Upper lobe of left lung (tissue), 6 donors: ENCODE data around the gene MYO5B. TPM values are rescaled to one million over a fixed set of nuclear protein-coding genes. Genes with fewer than 3 reads are reported as not detected.

ENCODE experiments used
- ATAC-seq, 2 donors: fragments of 200-7000 bp; cut with Tn5 transposase; one replicate each; pipeline ENCODE4 v1.9.1; 2022; ENCODE audit warnings: mild to moderate bottlenecking in 2 of 2, moderate library complexity in 2 of 2; ENCODE audit not compliant: low FRiP score in 2 of 2
- DNase-seq, 2 donors: peaks; one replicate each; pipeline ENCODE4 v3.0.0-alpha.2; 2019 to 2020
- H3K27ac ChIP-seq, 4 donors: fragments of 200-600 bp; sonication (generic); one replicate each; pipeline ENCODE4 v1.5.1; 2016 to 2019
- H3K27me3 ChIP-seq, 4 donors: fragments of 200-600 bp; sonication (generic); one replicate each; pipeline ENCODE4 v1.5.1; 2017 to 2019
- H3K36me3 ChIP-seq, 4 donors: fragments of 200-600 bp; sonication (generic); one replicate each; pipeline ENCODE4 v1.5.1; 2016 to 2019
- H3K4me1 ChIP-seq, 4 donors: fragments of 200-600 bp; sonication (generic); one replicate each; pipeline ENCODE4 v1.5.1; 2018 to 2019
- H3K4me3 ChIP-seq, 4 donors: fragments of 200-600 bp; sonication (generic); one replicate each; pipeline ENCODE4 v1.5.1; 2017 to 2019; ENCODE audit warnings: mild to moderate bottlenecking in 2 of 4, moderate library complexity in 1 of 4
- H3K9me3 ChIP-seq, 4 donors: fragments of 200-600 bp; sonication (generic); one replicate each; pipeline ENCODE4 v1.5.1; 2018 to 2019
- EP300 ChIP-seq, 4 donors: sonication (generic); formaldehyde crosslinking; IDR thresholded peaks; one replicate each; pipeline ENCODE4 v1.5.1; 2017; ENCODE audit warnings: antibody characterized with exemption in 4 of 4, control low read depth in 2 of 4
- POLR2A ChIP-seq, 4 donors: fragments of 450-650 bp; IDR thresholded peaks; one replicate each; pipeline ENCODE4 v1.5.1; 2016 to 2017; ENCODE audit warnings: antibody characterized with exemption in 4 of 4, mild to moderate bottlenecking in 2 of 4
- POLR2AphosphoS5 ChIP-seq, 2 donors: sonication (generic); formaldehyde crosslinking; IDR thresholded peaks; one replicate each; pipeline ENCODE4 v1.5.1; 2017; ENCODE audit warnings: antibody characterized with exemption in 2 of 2
- WGBS, 2 donors: methylation state at CpG; one replicate each; pipeline ENCODE4 v1.1.5; 2017 to 2018; 5-methylcytosine and 5-hydroxymethylcytosine counted together
- total RNA-seq, 6 donors: library from RNA; depleted of rRNA in 4 of 6; stranded (reverse); fragments of >200 nt in 4 of 6; gene quantifications; one replicate each; pipeline versions ENCODE4 v1.1.0 to v1.2.1, GENCODE V29; 2016 to 2021
- TF ChIP-seq, protein P1 (sequence below), 6 experiments: fragments of 450-650 bp in 4 of 6; fragments of 200-600 bp in 2 of 6; sonication (generic) in 2 of 6; IDR thresholded peaks; one replicate each; pipeline ENCODE4 v1.5.1; 2016 to 2019; ENCODE audit warnings: antibody characterized with exemption in 6 of 6
- donor health status: DM: no; HTN: no; CAD: no; lungs with moderate emphysema.
- donor health status: DM: no; HTN: yes; CAD: no; lungs with severe emphysema.

Gene MYO5B
- total RNA-seq, 6 donors from 2014 or later = 25.4 to 95.2 (median 49.6) TPM

DNA sequence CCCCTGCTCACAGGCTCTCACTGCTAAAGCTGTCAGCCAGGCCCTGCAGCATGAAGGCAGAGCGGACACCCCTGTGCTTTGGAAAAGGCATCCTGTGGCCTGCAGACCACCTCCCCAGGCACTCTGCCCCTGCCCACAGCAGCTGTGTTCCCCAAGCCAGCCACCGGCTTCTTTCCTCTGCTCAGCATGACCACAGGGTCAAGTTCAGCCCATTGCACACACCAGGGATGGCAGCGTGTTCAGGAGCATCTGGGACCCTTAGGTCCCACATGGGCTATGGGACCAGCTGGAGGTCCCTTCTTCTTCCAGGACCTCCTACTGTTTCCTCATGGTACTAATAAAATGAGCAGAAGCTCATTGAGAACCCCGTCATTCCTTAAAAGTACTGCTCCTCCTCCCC, 263.2 kb downstream of the MYO5B start:
- Histone ChIP-seq H3K4me1 (no peaks in the 10 kb centered on the region), H3K9me3 (no peaks in the 10 kb centered on the region), H3K4me3 (no peak overlapping the region), H3K27me3 (no peaks in the 10 kb centered on the region), H3K36me3 (no peaks in the 10 kb centered on the region), H3K27ac (no peak overlapping the region)
- DNase-seq (peak in 1 of 2 donors; percentile 41), ATAC-seq (no peak)
- WGBS, 2 donors = 93 to 94% methylated on average over 3 to 4 of the region's 4 CpGs
- TF ChIP-seq EP300 (IDR thresholded peaks at IDR 0.05) = no peak
- TF ChIP-seq POLR2AphosphoS5 (IDR thresholded peaks at IDR 0.05) = no peak
- TF ChIP-seq, protein P1, sequence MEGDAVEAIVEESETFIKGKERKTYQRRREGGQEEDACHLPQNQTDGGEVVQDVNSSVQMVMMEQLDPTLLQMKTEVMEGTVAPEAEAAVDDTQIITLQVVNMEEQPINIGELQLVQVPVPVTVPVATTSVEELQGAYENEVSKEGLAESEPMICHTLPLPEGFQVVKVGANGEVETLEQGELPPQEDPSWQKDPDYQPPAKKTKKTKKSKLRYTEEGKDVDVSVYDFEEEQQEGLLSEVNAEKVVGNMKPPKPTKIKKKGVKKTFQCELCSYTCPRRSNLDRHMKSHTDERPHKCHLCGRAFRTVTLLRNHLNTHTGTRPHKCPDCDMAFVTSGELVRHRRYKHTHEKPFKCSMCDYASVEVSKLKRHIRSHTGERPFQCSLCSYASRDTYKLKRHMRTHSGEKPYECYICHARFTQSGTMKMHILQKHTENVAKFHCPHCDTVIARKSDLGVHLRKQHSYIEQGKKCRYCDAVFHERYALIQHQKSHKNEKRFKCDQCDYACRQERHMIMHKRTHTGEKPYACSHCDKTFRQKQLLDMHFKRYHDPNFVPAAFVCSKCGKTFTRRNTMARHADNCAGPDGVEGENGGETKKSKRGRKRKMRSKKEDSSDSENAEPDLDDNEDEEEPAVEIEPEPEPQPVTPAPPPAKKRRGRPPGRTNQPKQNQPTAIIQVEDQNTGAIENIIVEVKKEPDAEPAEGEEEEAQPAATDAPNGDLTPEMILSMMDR (IDR thresholded peaks at IDR 0.05) = no peak
- no peak for TF ChIP-seq POLR2A (IDR thresholded peaks at IDR 0.05)

DNA sequence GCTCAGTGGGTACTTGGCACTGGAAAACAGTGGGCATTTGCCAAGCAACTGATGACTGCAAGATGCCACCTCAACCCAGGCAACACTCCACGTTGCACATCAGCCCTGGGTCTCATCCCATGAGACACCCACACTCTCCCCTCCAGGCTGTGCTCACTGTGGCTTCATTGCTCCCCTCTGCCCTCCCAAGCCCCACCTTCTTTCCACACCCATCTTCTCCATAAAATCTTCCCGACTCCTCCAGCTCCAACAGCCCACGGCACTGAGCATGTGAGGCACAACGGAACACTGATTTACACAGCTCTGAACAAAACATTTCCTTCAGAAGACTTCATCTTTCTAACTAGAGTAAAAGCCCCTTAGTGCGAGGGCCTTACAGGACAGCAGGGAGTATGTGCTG, 263.8 kb downstream of the MYO5B start:
- no peaks in the 10 kb centered on the region for H3K36me3 ChIP-seq
- 66 to 82% methylated on average over 5 of the region's 5 CpGs for WGBS, 2 donors
- H3K4me3 ChIP-seq = no peak overlapping the region
- no peaks in the 10 kb centered on the region for H3K27me3 ChIP-seq
- no peak overlapping the region for H3K27ac ChIP-seq
- TF ChIP-seq EP300 (IDR thresholded peaks at IDR 0.05) (no peak), POLR2AphosphoS5 (IDR thresholded peaks at IDR 0.05) (no peak), POLR2A (IDR thresholded peaks at IDR 0.05) (no peak)
- TF ChIP-seq, protein P1 (IDR thresholded peaks at IDR 0.05) = no peak
- ATAC-seq (peak in 1 of 2 donors; percentile 9), DNase-seq (no peak)
- H3K4me1 ChIP-seq = no peaks in the 10 kb centered on the region
- no peaks in the 10 kb centered on the region for H3K9me3 ChIP-seq

DNA sequence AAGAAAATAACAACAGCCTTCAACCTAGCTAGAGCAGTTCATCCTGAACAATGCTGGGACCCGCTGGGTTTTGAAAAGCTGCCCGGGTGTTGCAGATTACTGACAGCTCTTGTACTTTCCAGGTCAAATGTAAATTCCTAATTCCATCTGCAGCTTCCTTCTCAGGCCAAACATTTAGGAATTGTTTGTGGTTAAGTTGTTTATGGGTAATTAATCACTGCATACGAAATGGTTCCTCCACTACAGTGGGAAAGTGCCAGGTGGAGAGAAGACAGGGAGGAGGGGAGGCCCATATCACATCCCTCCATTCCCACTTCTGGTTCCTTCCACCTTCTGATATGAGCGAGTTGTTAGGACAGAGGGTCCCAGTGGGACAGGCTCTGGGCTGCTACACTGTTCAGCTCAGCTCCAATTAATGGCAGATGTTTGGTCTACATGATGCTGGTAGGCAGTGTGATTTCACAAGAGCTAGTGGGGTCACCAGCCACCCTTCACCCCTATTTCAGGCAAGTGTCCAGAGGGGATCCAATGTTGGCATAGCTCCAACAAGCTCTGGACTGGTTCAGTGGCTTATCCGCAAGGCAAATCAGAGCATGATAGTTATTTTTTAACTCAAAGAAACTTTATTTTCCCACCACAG, 268.7 kb downstream of the MYO5B start:
- DNase-seq (no peak), ATAC-seq (no peak)
- Histone ChIP-seq H3K27me3 (no peaks in the 10 kb centered on the region), H3K9me3 (no peaks in the 10 kb centered on the region), H3K4me3 (no peak overlapping the region), H3K36me3 (no peaks in the 10 kb centered on the region), H3K4me1 (peaks cover 0 to 4% (median 0%) of the 10 kb centered on the region in 4 donors), H3K27ac (no peak overlapping the region)
- 50 to 58% methylated on average over 5 of the region's 5 CpGs for WGBS, 2 donors
- TF ChIP-seq, protein P1 (IDR thresholded peaks at IDR 0.05) = no peak
- TF ChIP-seq EP300 (IDR thresholded peaks at IDR 0.05) = no peak
- no peak for TF ChIP-seq POLR2A (IDR thresholded peaks at IDR 0.05)
- no peak for TF ChIP-seq POLR2AphosphoS5 (IDR thresholded peaks at IDR 0.05)

DNA sequence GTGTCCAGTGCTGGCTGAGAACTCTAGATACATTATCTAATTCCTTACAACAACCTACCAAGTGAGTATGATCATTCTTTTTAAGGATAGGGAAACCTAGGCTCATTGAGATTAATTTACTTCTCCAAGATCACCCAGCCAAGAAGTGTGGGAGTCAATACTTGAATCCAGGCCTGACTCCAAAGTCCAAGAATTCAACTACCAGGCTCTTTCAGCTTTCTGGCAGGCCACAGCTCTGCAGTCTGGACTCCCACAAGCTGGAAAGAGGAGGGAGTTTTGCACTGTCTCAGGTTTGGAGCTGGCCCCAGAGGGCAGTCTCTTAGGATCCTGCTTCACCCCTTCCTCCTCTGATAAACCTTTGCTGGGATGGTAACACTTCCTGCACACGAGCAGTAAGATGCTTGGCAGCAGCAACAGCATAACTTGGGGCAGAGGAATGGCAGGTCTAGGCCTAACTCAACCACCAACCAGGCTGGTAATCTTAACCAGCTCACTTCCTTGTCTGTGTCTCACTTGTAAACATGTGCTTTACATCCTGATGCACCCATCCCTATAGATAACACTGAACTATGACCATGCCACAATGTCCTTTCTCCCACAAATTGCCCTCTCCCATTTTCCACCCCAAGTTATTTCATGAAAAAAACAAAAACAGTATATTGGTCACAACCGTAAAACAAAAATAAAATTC, 270.5 kb downstream of the MYO5B start:
- no peak overlapping the region for H3K27ac ChIP-seq
- DNase-seq = no peak
- H3K36me3 ChIP-seq = no peaks in the 10 kb centered on the region
- peaks cover 0 to 7% (median 0%) of the 10 kb centered on the region in 4 donors for H3K4me1 ChIP-seq
- H3K27me3 ChIP-seq = no peaks in the 10 kb centered on the region
- no peak for ATAC-seq
- H3K4me3 ChIP-seq = no peak overlapping the region
- 93% methylated on average over 2 of the region's 2 CpGs for WGBS, 2 donors
- H3K9me3 ChIP-seq = no peaks in the 10 kb centered on the region
- TF ChIP-seq POLR2A (IDR thresholded peaks at IDR 0.05) = no peak
- TF ChIP-seq, protein P1 (IDR thresholded peaks at IDR 0.05) = no peak
- TF ChIP-seq EP300 (IDR thresholded peaks at IDR 0.05) = no peak
- no peak for TF ChIP-seq POLR2AphosphoS5 (IDR thresholded peaks at IDR 0.05)
